SK-N-SH treated with all-trans-retinoic acid at 6 μM for 48 hours (cell line): ENCODE data around the gene MIOX.

Experiments
- ATAC-seq: fragments of 200-7000 bp; cut with Tn5 transposase; 3 replicates; pipeline ENCODE4 v1.9.1; 2020; ENCODE audit warnings: mild to moderate bottlenecking, moderate library complexity
- ARNTL ChIP-seq: fragments of 450-650 bp; formaldehyde crosslinking; IDR thresholded peaks from 2 replicates; pipeline ENCODE4 v1.5.0; 2020; ENCODE audit warnings: low read depth, mild to moderate bottlenecking, moderate library complexity, borderline replicate concordance
- BACH2 ChIP-seq: fragments of 250-450 bp; sonication (Bioruptor Pico); IDR thresholded peaks from 2 replicates; pipeline ENCODE4 v1.9.0; 2021; ENCODE audit warnings: mild to moderate bottlenecking, borderline replicate concordance
- CSDC2 ChIP-seq: fragments of 250-450 bp; sonication (Bioruptor Pico); IDR thresholded peaks from 2 replicates; pipeline ENCODE4 v1.5.0; 2020; ENCODE audit warnings: mild to moderate bottlenecking, moderate library complexity
- ESRRG ChIP-seq: fragments of 250-450 bp; sonication (Bioruptor Pico); IDR thresholded peaks from 2 replicates; pipeline ENCODE4 v1.6.1; 2021; ENCODE audit warnings: mild to moderate bottlenecking
- GLIS3 ChIP-seq: fragments of 250-450 bp; sonication (Bioruptor Pico); IDR thresholded peaks from 2 replicates; pipeline ENCODE4 v1.5.0; 2020; ENCODE audit warnings: mild to moderate bottlenecking, moderate library complexity
- OSR1 ChIP-seq: fragments of 250-450 bp; sonication (Bioruptor Pico); IDR thresholded peaks from 2 replicates; pipeline ENCODE4 v1.8.0; 2022; ENCODE audit warnings: moderate library complexity, mild to moderate bottlenecking, inconsistent platforms
- PPARA ChIP-seq: fragments of 250-450 bp; sonication (Bioruptor Pico); IDR thresholded peaks from 2 replicates; pipeline ENCODE4 v1.5.0; 2020; ENCODE audit warnings: mild to moderate bottlenecking, borderline replicate concordance
- RARB ChIP-seq: fragments of 250-450 bp; sonication (Bioruptor Pico); IDR thresholded peaks from 2 replicates; pipeline ENCODE4 v1.8.0; 2021; ENCODE audit warnings: mild to moderate bottlenecking, moderate library complexity
- TCF4 ChIP-seq: fragments of 250-450 bp; sonication (Bioruptor Pico); IDR thresholded peaks from 2 replicates; pipeline ENCODE4 v1.8.0; 2021; ENCODE audit warnings: mild to moderate bottlenecking, moderate library complexity, borderline replicate concordance
- ZFP3 ChIP-seq: fragments of 250-450 bp; sonication (Bioruptor Pico); IDR thresholded peaks from 2 replicates; pipeline ENCODE4 v1.5.0; 2020; ENCODE audit warnings: mild to moderate bottlenecking, moderate library complexity
- ZFP30 ChIP-seq: fragments of 450-650 bp; formaldehyde crosslinking; IDR thresholded peaks from 2 replicates; pipeline ENCODE4 v1.5.0; 2022; ENCODE audit warnings: mild to moderate bottlenecking, moderate library complexity
- ZNF565 ChIP-seq: fragments of 450-650 bp; formaldehyde crosslinking; conservative IDR thresholded peaks from 2 replicates; pipeline ENCODE4 v1.5.0; 2020; ENCODE audit warnings: low read depth, mild to moderate bottlenecking, moderate library complexity
- ZNF8 ChIP-seq: fragments of 450-650 bp; formaldehyde crosslinking; IDR thresholded peaks from 2 replicates; pipeline ENCODE4 v1.5.0; 2020; ENCODE audit warnings: mild to moderate bottlenecking, moderate library complexity
- TF ChIP-seq, protein P1 (sequence below): fragments of 250-450 bp; sonication (Bioruptor Pico); IDR thresholded peaks from 2 replicates; pipeline ENCODE4 v1.8.0; 2020; ENCODE audit warnings: mild to moderate bottlenecking, moderate library complexity, borderline replicate concordance
- TF ChIP-seq, protein P2 (sequence below): fragments of 250-450 bp; sonication (Bioruptor Pico); IDR thresholded peaks from 2 replicates; pipeline ENCODE4 v1.5.1; 2021; ENCODE audit warnings: mild to moderate bottlenecking, moderate library complexity
- TF ChIP-seq, protein P3 (sequence below): fragments of 250-450 bp; sonication (Bioruptor Pico); IDR thresholded peaks from 2 replicates; pipeline ENCODE4 v1.5.1; 2020; ENCODE audit warnings: low read depth, mild to moderate bottlenecking, moderate library complexity
- TF ChIP-seq, protein P4 (sequence below): fragments of 250-450 bp; sonication (Bioruptor Pico); IDR thresholded peaks from 2 replicates; pipeline ENCODE4 v1.5.0; 2020; ENCODE audit warnings: mild to moderate bottlenecking, moderate library complexity

Gene MIOX

DNA sequence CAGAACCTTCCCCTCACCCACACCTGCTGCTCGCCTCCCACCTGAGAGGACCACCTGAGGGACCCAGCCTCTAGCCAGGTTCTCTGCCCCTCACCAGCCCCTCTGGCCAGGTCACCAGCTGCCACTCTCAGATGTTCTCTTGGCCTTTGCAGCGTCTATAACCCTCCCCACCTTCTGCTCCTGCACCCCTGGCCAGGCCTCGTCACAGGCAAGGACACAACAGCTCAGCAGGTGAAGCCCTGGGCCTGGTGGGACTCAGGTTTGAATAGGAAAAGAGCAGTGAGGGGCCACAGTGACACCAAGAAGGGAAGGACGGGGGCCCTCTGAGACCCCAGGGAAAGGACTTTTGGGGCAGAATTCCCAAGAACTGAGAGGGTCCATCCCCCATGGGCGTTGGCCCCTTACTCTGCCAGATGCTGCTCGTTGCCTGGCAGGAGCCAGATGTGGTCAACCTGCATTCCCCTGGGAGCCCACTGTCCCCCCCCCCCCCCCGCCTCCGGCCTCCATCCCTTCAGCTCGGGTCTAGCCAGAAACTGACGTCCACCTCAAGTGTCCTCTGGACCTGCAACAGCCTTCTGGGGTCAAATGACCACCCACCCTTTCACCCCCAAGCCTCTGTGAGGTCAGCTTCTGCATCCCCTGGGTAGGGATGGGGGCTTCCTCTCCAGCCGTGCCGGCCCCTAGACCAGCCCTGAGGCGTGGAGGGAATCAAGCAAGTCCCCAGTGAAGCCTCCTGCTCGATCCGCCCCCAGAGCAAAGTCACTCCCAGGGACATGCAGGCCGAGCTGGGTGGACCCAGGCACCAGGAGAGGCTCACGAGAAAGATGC is 40.6 kb upstream of the MIOX start:
- TF ChIP-seq ZFP3 (CRISPR knock-in tag), result no peak
- TF ChIP-seq RARB (CRISPR knock-in tag), result no peak
- TF ChIP-seq GLIS3, result no peak
- TF ChIP-seq ESRRG (CRISPR knock-in tag), result no peak
- TF ChIP-seq ZFP30, result no peak
- TF ChIP-seq BACH2 (CRISPR knock-in tag), result no peak
- TF ChIP-seq CSDC2 (CRISPR knock-in tag), result no peak
- no peak for TF ChIP-seq ZNF565
- no peak for TF ChIP-seq TCF4 (CRISPR knock-in tag)
- TF ChIP-seq ZNF8, result no peak
- TF ChIP-seq, protein P1, sequence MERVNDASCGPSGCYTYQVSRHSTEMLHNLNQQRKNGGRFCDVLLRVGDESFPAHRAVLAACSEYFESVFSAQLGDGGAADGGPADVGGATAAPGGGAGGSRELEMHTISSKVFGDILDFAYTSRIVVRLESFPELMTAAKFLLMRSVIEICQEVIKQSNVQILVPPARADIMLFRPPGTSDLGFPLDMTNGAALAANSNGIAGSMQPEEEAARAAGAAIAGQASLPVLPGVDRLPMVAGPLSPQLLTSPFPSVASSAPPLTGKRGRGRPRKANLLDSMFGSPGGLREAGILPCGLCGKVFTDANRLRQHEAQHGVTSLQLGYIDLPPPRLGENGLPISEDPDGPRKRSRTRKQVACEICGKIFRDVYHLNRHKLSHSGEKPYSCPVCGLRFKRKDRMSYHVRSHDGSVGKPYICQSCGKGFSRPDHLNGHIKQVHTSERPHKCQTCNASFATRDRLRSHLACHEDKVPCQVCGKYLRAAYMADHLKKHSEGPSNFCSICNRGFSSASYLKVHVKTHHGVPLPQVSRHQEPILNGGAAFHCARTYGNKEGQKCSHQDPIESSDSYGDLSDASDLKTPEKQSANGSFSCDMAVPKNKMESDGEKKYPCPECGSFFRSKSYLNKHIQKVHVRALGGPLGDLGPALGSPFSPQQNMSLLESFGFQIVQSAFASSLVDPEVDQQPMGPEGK (CRISPR knock-in tag), result no peak
- TF ChIP-seq PPARA (CRISPR knock-in tag), result no peak
- ATAC-seq, result no peak

DNA sequence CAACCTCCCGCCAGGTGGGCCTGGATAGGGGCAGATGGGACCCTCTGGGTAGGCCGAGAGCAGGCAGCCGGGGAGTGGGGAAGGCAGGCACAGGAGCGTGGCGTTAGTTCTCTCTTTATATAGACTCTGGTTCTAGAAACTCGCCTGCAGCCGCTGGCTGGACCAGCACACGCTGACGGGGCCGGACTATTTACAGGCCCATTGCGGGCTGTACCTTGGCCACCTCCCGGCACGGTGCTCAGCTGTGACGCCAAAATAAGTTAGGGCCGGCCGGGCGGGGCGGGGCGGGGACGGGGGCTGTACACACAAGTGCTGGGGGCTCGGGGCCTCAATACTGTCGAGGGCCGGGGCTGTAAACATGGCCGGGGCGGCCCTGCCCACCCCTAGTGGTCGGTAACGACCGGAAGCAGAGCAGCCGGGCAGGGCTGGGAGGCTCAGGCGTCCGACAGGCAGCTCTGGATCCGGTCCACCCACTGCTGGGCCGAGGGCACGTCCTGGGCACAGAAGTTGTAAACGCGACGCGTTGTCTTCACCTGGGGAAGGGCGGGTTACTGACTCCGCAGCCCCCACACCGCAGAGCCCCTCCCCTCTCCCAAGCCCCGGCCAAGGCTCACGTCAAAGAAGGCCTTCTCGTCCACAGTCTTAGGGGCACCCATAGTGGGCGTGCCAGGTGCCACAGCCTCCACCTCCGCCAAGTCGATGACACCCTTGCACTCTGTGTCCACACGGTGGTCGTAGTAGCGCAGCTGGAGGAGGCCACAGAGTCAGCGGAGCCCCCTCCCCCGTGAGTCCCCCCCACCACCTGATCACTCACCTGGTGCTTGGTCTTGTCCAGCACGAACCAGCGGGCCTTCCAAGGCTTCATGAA is 39.7 kb upstream of the MIOX start:
- no peak for TF ChIP-seq GLIS3
- no peak for TF ChIP-seq ZFP3 (CRISPR knock-in tag)
- TF ChIP-seq ARNTL (CRISPR knock-in tag), result no peak
- TF ChIP-seq, protein P1 (CRISPR knock-in tag), result no peak
- TF ChIP-seq, protein P2, sequence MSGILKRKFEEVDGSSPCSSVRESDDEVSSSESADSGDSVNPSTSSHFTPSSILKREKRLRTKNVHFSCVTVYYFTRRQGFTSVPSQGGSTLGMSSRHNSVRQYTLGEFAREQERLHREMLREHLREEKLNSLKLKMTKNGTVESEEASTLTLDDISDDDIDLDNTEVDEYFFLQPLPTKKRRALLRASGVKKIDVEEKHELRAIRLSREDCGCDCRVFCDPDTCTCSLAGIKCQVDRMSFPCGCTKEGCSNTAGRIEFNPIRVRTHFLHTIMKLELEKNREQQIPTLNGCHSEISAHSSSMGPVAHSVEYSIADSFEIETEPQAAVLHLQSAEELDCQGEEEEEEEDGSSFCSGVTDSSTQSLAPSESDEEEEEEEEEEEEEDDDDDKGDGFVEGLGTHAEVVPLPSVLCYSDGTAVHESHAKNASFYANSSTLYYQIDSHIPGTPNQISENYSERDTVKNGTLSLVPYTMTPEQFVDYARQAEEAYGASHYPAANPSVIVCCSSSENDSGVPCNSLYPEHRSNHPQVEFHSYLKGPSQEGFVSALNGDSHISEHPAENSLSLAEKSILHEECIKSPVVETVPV, result no peak
- no peak for TF ChIP-seq PPARA (CRISPR knock-in tag)
- TF ChIP-seq ESRRG (CRISPR knock-in tag), result no peak
- ATAC-seq, result no peak

DNA sequence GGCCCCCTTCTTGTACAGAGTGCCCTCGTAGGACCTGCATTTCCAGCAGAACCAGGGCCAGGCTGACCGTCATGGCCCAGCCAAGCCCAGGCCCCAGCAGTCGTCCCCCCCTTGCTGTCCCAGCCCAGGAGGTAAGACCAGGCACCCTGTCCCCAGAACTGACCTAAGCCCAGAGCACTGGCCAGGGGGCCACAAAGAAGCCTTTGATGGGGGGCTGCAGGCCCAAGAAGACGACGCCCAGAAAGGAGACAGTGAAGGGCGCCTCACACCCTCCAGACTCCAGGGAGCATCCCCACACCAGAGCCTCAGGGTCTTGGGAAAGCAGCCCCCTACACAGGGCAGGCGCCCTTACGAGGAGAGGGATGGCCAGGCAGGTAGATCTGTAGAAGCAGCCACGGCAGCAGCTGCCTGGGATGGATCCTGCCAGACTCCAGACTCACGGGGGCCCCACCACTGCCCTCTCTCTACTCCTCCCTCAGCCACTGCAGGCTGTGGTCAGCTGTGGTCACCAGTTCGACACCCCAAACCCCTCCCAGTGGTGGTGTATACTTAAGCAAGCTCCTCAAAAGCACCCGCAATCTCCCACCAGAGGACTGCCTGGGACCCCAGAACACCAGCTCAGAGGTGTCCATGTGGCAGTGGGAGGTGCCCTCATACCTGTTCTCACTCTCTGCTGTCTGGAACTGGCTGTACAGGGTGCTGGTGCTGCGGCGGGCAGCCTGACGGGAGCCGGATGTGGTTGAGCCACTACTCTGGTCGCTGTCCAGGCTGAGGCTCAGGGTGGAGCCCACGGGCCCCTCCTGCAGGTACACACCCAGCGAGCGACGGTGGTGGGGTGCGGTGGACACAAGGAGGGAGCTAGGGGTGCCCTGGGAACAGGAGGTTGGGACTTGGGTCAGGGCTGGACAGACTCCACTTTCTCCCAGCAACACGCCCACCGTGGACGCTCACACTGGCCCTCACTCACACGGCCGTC is 38.8 kb upstream of the MIOX start:
- ATAC-seq, result no peak
- TF ChIP-seq, protein P3, sequence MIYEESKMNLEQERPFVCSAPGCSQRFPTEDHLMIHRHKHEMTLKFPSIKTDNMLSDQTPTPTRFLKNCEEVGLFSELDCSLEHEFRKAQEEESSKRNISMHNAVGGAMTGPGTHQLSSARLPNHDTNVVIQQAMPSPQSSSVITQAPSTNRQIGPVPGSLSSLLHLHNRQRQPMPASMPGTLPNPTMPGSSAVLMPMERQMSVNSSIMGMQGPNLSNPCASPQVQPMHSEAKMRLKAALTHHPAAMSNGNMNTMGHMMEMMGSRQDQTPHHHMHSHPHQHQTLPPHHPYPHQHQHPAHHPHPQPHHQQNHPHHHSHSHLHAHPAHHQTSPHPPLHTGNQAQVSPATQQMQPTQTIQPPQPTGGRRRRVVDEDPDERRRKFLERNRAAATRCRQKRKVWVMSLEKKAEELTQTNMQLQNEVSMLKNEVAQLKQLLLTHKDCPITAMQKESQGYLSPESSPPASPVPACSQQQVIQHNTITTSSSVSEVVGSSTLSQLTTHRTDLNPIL (CRISPR knock-in tag), result no peak
- TF ChIP-seq, protein P1 (CRISPR knock-in tag), result no peak
- TF ChIP-seq, protein P4, sequence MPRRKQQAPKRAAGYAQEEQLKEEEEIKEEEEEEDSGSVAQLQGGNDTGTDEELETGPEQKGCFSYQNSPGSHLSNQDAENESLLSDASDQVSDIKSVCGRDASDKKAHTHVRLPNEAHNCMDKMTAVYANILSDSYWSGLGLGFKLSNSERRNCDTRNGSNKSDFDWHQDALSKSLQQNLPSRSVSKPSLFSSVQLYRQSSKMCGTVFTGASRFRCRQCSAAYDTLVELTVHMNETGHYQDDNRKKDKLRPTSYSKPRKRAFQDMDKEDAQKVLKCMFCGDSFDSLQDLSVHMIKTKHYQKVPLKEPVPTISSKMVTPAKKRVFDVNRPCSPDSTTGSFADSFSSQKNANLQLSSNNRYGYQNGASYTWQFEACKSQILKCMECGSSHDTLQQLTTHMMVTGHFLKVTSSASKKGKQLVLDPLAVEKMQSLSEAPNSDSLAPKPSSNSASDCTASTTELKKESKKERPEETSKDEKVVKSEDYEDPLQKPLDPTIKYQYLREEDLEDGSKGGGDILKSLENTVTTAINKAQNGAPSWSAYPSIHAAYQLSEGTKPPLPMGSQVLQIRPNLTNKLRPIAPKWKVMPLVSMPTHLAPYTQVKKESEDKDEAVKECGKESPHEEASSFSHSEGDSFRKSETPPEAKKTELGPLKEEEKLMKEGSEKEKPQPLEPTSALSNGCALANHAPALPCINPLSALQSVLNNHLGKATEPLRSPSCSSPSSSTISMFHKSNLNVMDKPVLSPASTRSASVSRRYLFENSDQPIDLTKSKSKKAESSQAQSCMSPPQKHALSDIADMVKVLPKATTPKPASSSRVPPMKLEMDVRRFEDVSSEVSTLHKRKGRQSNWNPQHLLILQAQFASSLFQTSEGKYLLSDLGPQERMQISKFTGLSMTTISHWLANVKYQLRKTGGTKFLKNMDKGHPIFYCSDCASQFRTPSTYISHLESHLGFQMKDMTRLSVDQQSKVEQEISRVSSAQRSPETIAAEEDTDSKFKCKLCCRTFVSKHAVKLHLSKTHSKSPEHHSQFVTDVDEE, result no peak
- TF ChIP-seq GLIS3 (no peak), ZFP30 (no peak), ESRRG (CRISPR knock-in tag) (no peak), OSR1 (CRISPR knock-in tag) (no peak), TCF4 (CRISPR knock-in tag) (no peak), CSDC2 (CRISPR knock-in tag) (no peak)
- TF ChIP-seq, protein P2, result no peak
